ENCODE results near the gene PDE4A. TPM values are rescaled to one million over a fixed set of nuclear protein-coding genes. Genes with fewer than 3 reads are reported as not detected.
"Not testable (repeated sequence)": the region's sequence is repeated elsewhere in the genome, so short reads cannot be mapped to it uniquely, and the experiment has no call there.

The PDE4A gene
- 1.1 and 1.2 TPM in 2 replicates for total RNA-seq
- 4.7 TPM for polyA plus RNA-seq (2012)

- DNase-seq (ENCODE audit: low read depth): no peak
These were observed at the start of gene PDE4A for GRCh38 chr19:10420444-10421239. Gene PDE4A (plus strand): TSS chr19:10420538. CDS start chr19:10420765, 227 bp downstream.

- DNase-seq (ENCODE audit: low read depth): no peak
These were observed 47.6 kb upstream of the PDE4A start for GRCh38 chr19:10372690-10373089.

- no peak for DNase-seq (ENCODE audit: low read depth)
These were observed 45.4 kb upstream of the PDE4A start for GRCh38 chr19:10374931-10375330.

GRCh38 chr19:10377140-10377640 is 43.1 kb upstream of the PDE4A start:
- DNase-seq (ENCODE audit: low read depth): not testable (repeated sequence)

- DNase-seq (ENCODE audit: low read depth): no peak
These were observed 42.2 kb upstream of the PDE4A start for GRCh38 chr19:10378124-10378523.

GRCh38 chr19:10379880-10380312 is 40.4 kb upstream of the PDE4A start:
- peak; percentile 8 for DNase-seq (ENCODE audit: low read depth)

GRCh38 chr19:10380313-10381102 is 39.8 kb upstream of the PDE4A start, which contains the start of gene TYK2:
Gene TYK2 (minus strand): TSS chr19:10380572. CDS start chr19:10378406, 2,166 bp downstream.
- peak; percentile 99 for DNase-seq (ENCODE audit: low read depth)

- not testable (repeated sequence) for DNase-seq (ENCODE audit: low read depth)
These were observed 37.2 kb upstream of the PDE4A start for GRCh38 chr19:10383223-10383499.

- no peak for DNase-seq (ENCODE audit: low read depth)
These were observed 35.8 kb upstream of the PDE4A start for GRCh38 chr19:10384580-10384979.

- DNase-seq (ENCODE audit: low read depth): peak; percentile 84
These were observed 31.4 kb upstream of the PDE4A start for GRCh38 chr19:10388957-10389356.

- DNase-seq (ENCODE audit: low read depth): no peak
These were observed 30.5 kb upstream of the PDE4A start for GRCh38 chr19:10389863-10390262.

- peak; percentile 62 for DNase-seq (ENCODE audit: low read depth)
These were observed 29.6 kb upstream of the PDE4A start for GRCh38 chr19:10390652-10391286.

GRCh38 chr19:10392120-10392519 is 28.2 kb upstream of the PDE4A start:
- DNase-seq (ENCODE audit: low read depth): no peak

GRCh38 chr19:10393137-10393536 is 27.2 kb upstream of the PDE4A start:
- no peak for DNase-seq (ENCODE audit: low read depth)

GRCh38 chr19:10395003-10395402 is 25.3 kb upstream of the PDE4A start:
- no peak for DNase-seq (ENCODE audit: low read depth)

GRCh38 chr19:10395436-10395835 is 24.9 kb upstream of the PDE4A start:
- DNase-seq (ENCODE audit: low read depth): no peak

- DNase-seq (ENCODE audit: low read depth): no peak
These were observed 24.4 kb upstream of the PDE4A start for GRCh38 chr19:10395917-10396316.

GRCh38 chr19:10398819-10399218 is 21.5 kb upstream of the PDE4A start:
- DNase-seq (ENCODE audit: low read depth): no peak

- not testable (repeated sequence) for DNase-seq (ENCODE audit: low read depth)
These were observed 21.0 kb upstream of the PDE4A start for GRCh38 chr19:10399340-10399739.

GRCh38 chr19:10399878-10400277 is 20.5 kb upstream of the PDE4A start:
- peak; percentile 50 for DNase-seq (ENCODE audit: low read depth)

- DNase-seq (ENCODE audit: low read depth): no peak
These were observed 17.8 kb upstream of the PDE4A start for GRCh38 chr19:10402441-10403038.

Data from myocyte (in vitro differentiated cells).